Activated CD8-positive, alpha-beta T cell treated with anti-CD3 and anti-CD28 coated beads, Interleukin-2, amount 10 ng/mL, durations not matched to agents 7 days and 5 days (primary cell): Measurements from ENCODE around the gene GTSF1L. TPM values are rescaled to one million over a fixed set of nuclear protein-coding genes. Genes with fewer than 3 reads are reported as not detected.

Experiments
- ATAC-seq: fragments of 150-1000 bp; cut with Tn5 transposase; one replicate; pipeline ENCODE4 v1.10.0; 2021; ENCODE audit warnings: moderate library complexity
- CTCF ChIA-PET: fragments of 350-600 bp; sonication (Branson Sonifier 250); formaldehyde crosslinking; loops from one replicate; lab custom pipeline; 2021; ENCODE audit warnings: antibody characterized with exemption; lab: Charles Lee
- POLR2A ChIA-PET: fragments of 350-600 bp; sonication (Branson Sonifier 250); formaldehyde crosslinking; loops from one replicate; lab custom pipeline; 2021; ENCODE audit warnings: antibody characterized with exemption; lab: Charles Lee
- DNase-seq: peaks from one replicate; pipeline ENCODE4 v3.0.0-alpha.2; 2020
- H3K27ac Mint-ChIP-seq: one replicate; pipeline ENCODE4 v1.8.0; 2021; ENCODE audit warnings: mild to moderate bottlenecking, mixed read lengths
- H3K27me3 Mint-ChIP-seq: one replicate; pipeline ENCODE4 v1.8.0; 2021; ENCODE audit warnings: low read depth, mixed read lengths
- H3K36me3 Mint-ChIP-seq: one replicate; pipeline ENCODE4 v1.8.0; 2021; ENCODE audit warnings: low read depth, mixed read lengths
- H3K4me1 Mint-ChIP-seq: one replicate; pipeline ENCODE4 v1.8.0; 2021; ENCODE audit warnings: low read depth, mixed read lengths
- H3K4me3 Mint-ChIP-seq: one replicate; pipeline ENCODE4 v1.8.0; 2021; ENCODE audit warnings: mild to moderate bottlenecking, mixed read lengths
- H3K9me3 Mint-ChIP-seq: one replicate; pipeline ENCODE4 v1.8.0; 2022; ENCODE audit warnings: mixed read lengths; ENCODE audit not compliant: insufficient read depth
- total RNA-seq, 2 experiments: library from RNA; stranded (reverse); gene quantifications; one replicate each; pipeline ENCODE4 v1.2.3, GENCODE V29; 2021

The GTSF1L gene
- total RNA-seq, 2 experiments from 2014 or later, result not detected

GRCh38 chr20:43715044-43715443, 11.8 kb downstream of the GTSF1L start:
- CTCF ChIA-PET, result no interaction called here
- ATAC-seq (no peak), DNase-seq (no peak)
- POLR2A ChIA-PET, result no interaction called here
- Mint-ChIP-seq H3K9me3 (no peaks in the 10 kb centered on the region), H3K4me1 (peaks cover 3% of the 10 kb centered on the region), H3K4me3 (no peak overlapping the region), H3K36me3 (peaks cover 49% of the 10 kb centered on the region), H3K27me3 (no peaks in the 10 kb centered on the region), H3K27ac (no peak overlapping the region)

GRCh38 chr20:43711098-43711654, 15.6 kb downstream of the GTSF1L start:
- ChIA-PET POLR2A (interaction anchor here (0.5 kb wide), 1 partner anchor 17 kb away, joined by 3 read pairs; no protein-coding TSS in a partner anchor), CTCF (no interaction called here)
- ATAC-seq (no peak), DNase-seq (no peak)
- H3K36me3 Mint-ChIP-seq, result peaks cover 59% of the 10 kb centered on the region
- H3K27ac Mint-ChIP-seq, result no peak overlapping the region
- H3K4me1 Mint-ChIP-seq, result no peaks in the 10 kb centered on the region
- no peak overlapping the region for H3K4me3 Mint-ChIP-seq
- H3K27me3 Mint-ChIP-seq, result no peaks in the 10 kb centered on the region
- no peaks in the 10 kb centered on the region for H3K9me3 Mint-ChIP-seq

DNA sequence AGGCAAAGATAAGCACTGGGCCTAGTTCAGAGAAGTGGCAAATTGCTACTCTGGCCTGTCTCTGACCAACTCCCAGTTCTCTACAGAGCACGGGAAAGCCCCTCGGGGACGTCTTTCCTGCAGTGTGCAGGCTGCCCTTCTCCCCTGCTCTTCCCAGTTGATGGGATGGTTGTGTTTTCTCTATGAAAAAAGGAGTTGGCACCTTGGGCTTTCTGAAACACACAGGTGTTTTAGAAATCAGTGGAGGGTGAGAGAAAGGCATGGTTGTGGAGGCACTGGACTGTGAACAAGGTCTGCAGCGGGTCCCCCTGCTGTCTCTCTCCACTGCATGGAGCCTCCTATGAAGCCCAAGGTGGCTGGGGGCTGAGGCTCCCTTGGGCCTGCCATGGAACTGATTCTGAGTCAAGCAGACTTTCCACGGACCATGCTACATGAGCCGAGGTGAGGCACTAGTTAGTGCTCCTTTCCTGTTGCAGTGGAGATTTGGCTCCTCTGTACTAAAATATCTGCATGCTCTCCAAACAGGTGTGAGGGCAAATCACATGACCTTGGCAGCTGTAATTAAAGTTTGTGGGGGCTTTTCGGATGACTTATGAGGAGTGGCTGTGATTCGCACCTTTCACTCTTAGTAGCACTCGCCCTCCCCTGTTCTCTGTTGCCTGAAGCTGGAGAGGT, 16.3 kb downstream of the GTSF1L start:
- H3K4me1 Mint-ChIP-seq, result no peaks in the 10 kb centered on the region
- no peaks in the 10 kb centered on the region for H3K9me3 Mint-ChIP-seq
- POLR2A ChIA-PET, result no interaction called here
- DNase-seq (no peak), ATAC-seq (no peak)
- H3K4me3 Mint-ChIP-seq, result no peak overlapping the region
- no peak overlapping the region for H3K27ac Mint-ChIP-seq
- CTCF ChIA-PET, result no interaction called here
- no peaks in the 10 kb centered on the region for H3K27me3 Mint-ChIP-seq
- H3K36me3 Mint-ChIP-seq, result peaks cover 63% of the 10 kb centered on the region

DNA sequence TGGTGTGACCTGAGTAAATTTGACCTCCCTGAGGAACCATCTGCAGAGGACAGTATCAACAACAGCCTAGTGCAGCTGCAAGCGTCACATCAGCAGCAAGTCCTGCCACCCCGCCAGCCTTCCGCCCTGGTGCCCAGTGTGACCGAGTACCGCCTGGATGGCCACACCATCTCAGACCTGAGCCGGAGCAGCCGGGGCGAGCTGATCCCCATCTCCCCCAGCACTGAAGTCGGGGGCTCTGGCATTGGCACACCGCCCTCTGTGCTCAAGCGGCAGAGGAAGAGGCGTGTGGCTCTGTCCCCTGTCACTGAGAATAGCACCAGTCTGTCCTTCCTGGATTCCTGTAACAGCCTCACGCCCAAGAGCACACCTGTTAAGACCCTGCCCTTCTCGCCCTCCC, 24.3 kb downstream of the GTSF1L start:
- DNase-seq (no peak), ATAC-seq (no peak)
- POLR2A ChIA-PET, result no interaction called here
- Mint-ChIP-seq H3K4me3 (no peak overlapping the region), H3K27ac (no peak overlapping the region), H3K4me1 (peaks cover 19% of the 10 kb centered on the region), H3K27me3 (no peaks in the 10 kb centered on the region), H3K36me3 (peaks cover 51% of the 10 kb centered on the region), H3K9me3 (no peaks in the 10 kb centered on the region)
- CTCF ChIA-PET, result no interaction called here

- Mint-ChIP-seq H3K36me3 (peaks cover 46% of the 10 kb centered on the region), H3K27me3 (no peaks in the 10 kb centered on the region), H3K4me1 (peaks cover 19% of the 10 kb centered on the region), H3K9me3 (no peaks in the 10 kb centered on the region), H3K27ac (peak overlapping the region; percentile 87), H3K4me3 (no peak overlapping the region)
- ChIA-PET POLR2A (interaction anchor here (1.7 kb wide), 1 partner anchor 243 kb away, joined by 5 read pairs; the partner anchor contains the start of gene SRSF6), CTCF (interaction anchor here (2.4 kb wide), 1 partner anchor 9 kb away, joined by 11 read pairs; no protein-coding TSS in a partner anchor)
- DNase-seq (no peak), ATAC-seq (no peak)
Measured at GRCh38 chr20:43700627-43701026, 26.2 kb downstream of the GTSF1L start.

DNA sequence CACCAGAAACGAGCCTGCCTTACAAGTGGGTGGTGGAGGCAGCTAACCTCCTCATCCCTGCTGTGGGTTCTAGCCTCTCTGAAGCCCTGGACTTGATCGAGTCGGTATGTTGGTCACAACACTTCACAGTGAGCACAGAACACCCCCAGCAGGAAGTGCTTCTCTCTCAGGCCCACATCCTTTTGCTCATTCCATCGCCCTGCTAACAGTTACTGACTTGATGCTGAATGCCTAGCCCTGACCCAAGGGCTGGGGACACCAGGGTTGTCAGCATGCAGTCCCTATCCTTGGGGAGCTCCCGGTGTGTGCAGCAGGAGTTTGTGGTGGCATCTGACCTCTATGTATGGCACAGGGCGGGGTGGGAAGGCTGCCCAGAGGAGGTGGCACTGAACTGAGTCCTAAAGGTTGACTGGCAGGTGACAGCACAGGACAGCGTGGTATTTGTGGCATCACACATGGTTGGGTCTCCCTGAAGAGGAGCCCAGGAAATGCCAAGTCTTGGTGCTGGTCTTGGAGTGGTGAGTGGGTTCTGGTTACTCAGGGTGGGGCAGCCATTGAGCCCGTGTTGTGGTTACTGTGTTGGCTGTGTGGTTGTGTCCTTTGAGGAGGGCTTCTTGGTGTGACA, 26.7 kb downstream of the GTSF1L start:
- POLR2A ChIA-PET, result interaction anchor here (0.7 to 1.7 kb wide), 2 partner anchors 109 to 243 kb away, joined by 3 to 5 read pairs; partner anchors contain the start of gene SRSF6

GRCh38 chr20:43695571-43695970, 31.2 kb downstream of the GTSF1L start:
- POLR2A ChIA-PET, result no interaction called here
- peaks cover 32% of the 10 kb centered on the region for H3K36me3 Mint-ChIP-seq
- H3K9me3 Mint-ChIP-seq, result no peaks in the 10 kb centered on the region
- no peaks in the 10 kb centered on the region for H3K27me3 Mint-ChIP-seq
- peaks cover 15% of the 10 kb centered on the region for H3K4me1 Mint-ChIP-seq
- DNase-seq (no peak), ATAC-seq (no peak)
- CTCF ChIA-PET, result no interaction called here
- no peak overlapping the region for H3K27ac Mint-ChIP-seq
- no peak overlapping the region for H3K4me3 Mint-ChIP-seq

More for the DNA sequence above, 26.7 kb downstream of the GTSF1L start:
- no peaks in the 10 kb centered on the region for H3K9me3 Mint-ChIP-seq
- H3K27ac Mint-ChIP-seq, result peak overlapping the region; percentile 87
- H3K4me3 Mint-ChIP-seq, result no peak overlapping the region
- ATAC-seq (peak; percentile 37), DNase-seq (peak; percentile 37)
- peaks cover 47% of the 10 kb centered on the region for H3K36me3 Mint-ChIP-seq
- peaks cover 19% of the 10 kb centered on the region for H3K4me1 Mint-ChIP-seq
- CTCF ChIA-PET, result interaction anchor here (2.4 kb wide), 1 partner anchor 8 kb away, joined by 11 read pairs; no protein-coding TSS in a partner anchor
- H3K27me3 Mint-ChIP-seq, result no peaks in the 10 kb centered on the region

DNA sequence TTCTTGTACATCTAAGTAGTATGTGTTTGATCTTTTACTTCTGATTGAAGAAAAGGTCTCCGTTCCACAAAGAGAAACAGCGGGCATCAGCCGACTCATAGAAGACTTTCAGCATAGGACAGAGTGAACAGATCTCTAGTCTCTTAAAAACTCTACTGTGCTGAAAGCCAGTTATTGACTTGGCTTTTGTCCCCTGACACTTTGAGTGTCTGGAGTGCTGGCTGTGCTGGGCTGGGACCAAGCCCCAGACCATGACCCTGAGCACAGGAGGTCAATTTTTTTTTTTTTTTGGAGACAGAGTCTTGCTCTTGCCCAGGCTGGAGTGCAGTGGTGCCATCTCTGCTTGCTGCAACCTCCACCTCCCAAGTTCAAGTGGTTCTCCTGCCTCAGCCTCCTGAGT, 32.0 kb downstream of the GTSF1L start:
- H3K27me3 Mint-ChIP-seq, result no peaks in the 10 kb centered on the region
- H3K9me3 Mint-ChIP-seq, result no peaks in the 10 kb centered on the region
- no peak overlapping the region for H3K27ac Mint-ChIP-seq
- H3K4me3 Mint-ChIP-seq, result no peak overlapping the region
- CTCF ChIA-PET, result no interaction called here
- peaks cover 7% of the 10 kb centered on the region for H3K4me1 Mint-ChIP-seq
- peaks cover 26% of the 10 kb centered on the region for H3K36me3 Mint-ChIP-seq
- ATAC-seq (no peak), DNase-seq (no peak)
- POLR2A ChIA-PET, result no interaction called here

- POLR2A ChIA-PET, result interaction anchor here (1.2 kb wide), 1 partner anchor 235 kb away, joined by 3 read pairs; no protein-coding TSS in a partner anchor
- H3K4me1 Mint-ChIP-seq, result no peaks in the 10 kb centered on the region
- no peak overlapping the region for H3K4me3 Mint-ChIP-seq
- H3K27me3 Mint-ChIP-seq, result no peaks in the 10 kb centered on the region
- peak overlapping the region; percentile 43 for H3K27ac Mint-ChIP-seq
- peaks cover 28% of the 10 kb centered on the region for H3K36me3 Mint-ChIP-seq
- H3K9me3 Mint-ChIP-seq, result no peaks in the 10 kb centered on the region
- ATAC-seq (peak; percentile 78), DNase-seq (peak; percentile 73)
- CTCF ChIA-PET, result interaction anchor here (0.7 to 3.0 kb wide), 19 partner anchors 9 to 283 kb away, joined by 3 to 39 read pairs (median 4); no protein-coding TSS in a partner anchor
Measured at GRCh38 chr20:43691928-43692524, 34.8 kb downstream of the GTSF1L start.

GRCh38 chr20:43690943-43691598, 35.7 kb downstream of the GTSF1L start:
- ATAC-seq, result no peak
- no peak overlapping the region for H3K4me3 Mint-ChIP-seq
- H3K4me1 Mint-ChIP-seq, result no peaks in the 10 kb centered on the region
- H3K27me3 Mint-ChIP-seq, result no peaks in the 10 kb centered on the region
- no peaks in the 10 kb centered on the region for H3K9me3 Mint-ChIP-seq
- no peak for DNase-seq
- peaks cover 34% of the 10 kb centered on the region for H3K36me3 Mint-ChIP-seq
- CTCF ChIA-PET, result interaction anchor here (0.8 to 3.0 kb wide), 13 partner anchors 10 to 241 kb away, joined by 3 to 39 read pairs (median 7); no protein-coding TSS in a partner anchor
- no peak overlapping the region for H3K27ac Mint-ChIP-seq
- POLR2A ChIA-PET, result interaction anchor here (0.6 kb wide), 1 partner anchor 139 kb away, joined by 4 read pairs; no protein-coding TSS in a partner anchor

GRCh38 chr20:43689165-43689564, 37.6 kb downstream of the GTSF1L start:
- POLR2A ChIA-PET, result interaction anchor here (0.5 to 1.1 kb wide), 2 partner anchors 15 to 22 kb away, joined by 3 read pairs; partner anchors contain the start of gene MYBL2
- CTCF ChIA-PET, result interaction anchor here (1.1 to 1.3 kb wide), 4 partner anchors 17 to 391 kb away, joined by 3 to 6 read pairs (median 3); no protein-coding TSS in a partner anchor
- no peaks in the 10 kb centered on the region for H3K4me1 Mint-ChIP-seq
- no peaks in the 10 kb centered on the region for H3K27me3 Mint-ChIP-seq
- no peak overlapping the region for H3K4me3 Mint-ChIP-seq
- ATAC-seq (no peak), DNase-seq (no peak)
- H3K9me3 Mint-ChIP-seq, result no peaks in the 10 kb centered on the region
- peak overlapping the region; percentile 3 for H3K27ac Mint-ChIP-seq
- H3K36me3 Mint-ChIP-seq, result peaks cover 27% of the 10 kb centered on the region
